Thyroid gland (tissue), 4 donors: ENCODE data around the gene CHRDL2. TPM values are rescaled to one million over a fixed set of nuclear protein-coding genes. Genes with fewer than 3 reads are reported as not detected.
"Not testable (repeated sequence)": the region's sequence is repeated elsewhere in the genome, so short reads cannot be mapped to it uniquely, and the experiment has no call there.

ENCODE experiments used
- DNase-seq, 2 donors: peaks; one replicate each; pipeline ENCODE4 v3.0.0-alpha.2; 2019
- H3K27ac ChIP-seq, 3 donors: fragments of 200-600 bp; sonication (generic); 1 replicate in 2 of 3; 2 replicates in 1 of 3; pipeline ENCODE4 v1.5.1; 2016 to 2019; ENCODE audit warnings: mild to moderate bottlenecking in 1 of 3, moderate library complexity in 1 of 3
- H3K27me3 ChIP-seq: fragments of 200-600 bp; sonication (generic); one replicate; pipeline ENCODE4 v1.5.1; 2019
- H3K36me3 ChIP-seq, 2 donors: fragments of 200-600 bp; sonication (generic); one replicate each; pipeline ENCODE4 v1.5.1; 2016 to 2019
- H3K4me1 ChIP-seq, 2 donors: fragments of 200-600 bp; sonication (generic); one replicate each; pipeline ENCODE4 v1.5.1; 2017 to 2019
- H3K4me3 ChIP-seq, 3 donors: fragments of 200-600 bp; sonication (generic); replicated peaks in 1 of 3; 1 replicate in 2 of 3; 2 replicates in 1 of 3; pipeline ENCODE4 v1.5.1; 2016; ENCODE audit warnings: mild to moderate bottlenecking in 1 of 3
- H3K9me3 ChIP-seq: fragments of 200-600 bp; sonication (generic); one replicate; pipeline ENCODE4 v1.5.1; 2017
- CTCF ChIP-seq, 6 experiments: fragments of 200-600 bp in 3 of 6; fragments of 450-650 bp in 3 of 6; sonication (generic) in 3 of 6; IDR thresholded peaks; one replicate each; pipeline ENCODE4 v1.5.1; 2016 to 2019; ENCODE audit warnings: antibody characterized with exemption in 6 of 6, mild to moderate bottlenecking in 2 of 6, inconsistent platforms in 1 of 6, moderate library complexity in 1 of 6
- POLR2A ChIP-seq, 2 donors: fragments of 450-650 bp; IDR thresholded peaks; one replicate each; pipeline ENCODE4 v1.6.1; 2017; ENCODE audit warnings: antibody characterized with exemption in 2 of 2, mild to moderate bottlenecking in 2 of 2, moderate library complexity in 1 of 2
- WGBS, 2 donors: methylation state at CpG; one replicate each; pipeline ENCODE4 v1.1.5; 2017; 5-methylcytosine and 5-hydroxymethylcytosine counted together
- intact Hi-C: fragments of 100-400 bp; cut with DNase I; formaldehyde crosslinking; loops from one replicate; pipeline ENCODE4 v1.15.1; 2023
- total RNA-seq, 4 donors: library from RNA; depleted of rRNA; stranded (reverse); fragments of >200 nt; gene quantifications; one replicate each; pipeline ENCODE4 v1.2.3, GENCODE V29; 2016

The CHRDL2 gene
- total RNA-seq, 4 donors from 2014 or later = not detected

DNA sequence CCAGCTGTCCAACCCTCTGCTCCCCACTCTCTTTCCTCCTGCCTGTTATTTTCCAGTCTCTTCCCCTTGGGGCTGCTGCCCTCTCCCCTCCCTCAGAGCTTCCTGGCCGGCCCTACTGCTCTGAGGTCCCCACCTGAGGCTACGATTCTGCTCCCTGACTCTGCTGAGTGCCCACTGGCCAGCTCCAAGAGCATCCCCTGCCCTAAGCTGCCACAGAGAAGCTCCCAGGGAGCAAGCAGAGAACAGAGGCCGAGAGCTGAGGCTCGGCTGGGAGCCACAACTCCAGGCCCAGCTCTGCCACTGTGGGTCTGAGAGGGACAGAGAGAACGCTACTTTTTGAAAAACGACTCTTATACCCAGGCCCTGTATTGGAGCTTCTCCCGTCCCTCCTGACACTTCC lies 61.1 kb downstream of the CHRDL2 start:
- H3K36me3 ChIP-seq = no peaks in the 10 kb centered on the region
- no peak for TF ChIP-seq CTCF (IDR thresholded peaks at IDR 0.05)
- TF ChIP-seq POLR2A (IDR thresholded peaks at IDR 0.05) = no peak
- no peak overlapping the region for H3K27ac ChIP-seq
- DNase-seq = no peak
- no peaks in the 10 kb centered on the region for H3K4me1 ChIP-seq
- no peaks in the 10 kb centered on the region for H3K9me3 ChIP-seq
- H3K27me3 ChIP-seq = no peaks in the 10 kb centered on the region
- no peak overlapping the region for H3K4me3 ChIP-seq
- 85 to 86% methylated on average over 7 of the region's 7 CpGs for WGBS, 2 donors
- intact Hi-C loops = no loop called here

GRCh38 chr11:74669211-74670160 lies 61.7 kb downstream of the CHRDL2 start:
- H3K4me1 ChIP-seq = no peaks in the 10 kb centered on the region
- H3K27me3 ChIP-seq = no peaks in the 10 kb centered on the region
- intact Hi-C loops = no loop called here
- H3K9me3 ChIP-seq = no peaks in the 10 kb centered on the region
- no peaks in the 10 kb centered on the region for H3K36me3 ChIP-seq
- WGBS, 2 donors = 88 to 93% methylated on average over 13 to 15 of the region's 17 CpGs
- no peak for DNase-seq
- no peak overlapping the region for H3K27ac ChIP-seq
- no peak for TF ChIP-seq CTCF (IDR thresholded peaks at IDR 0.05)
- TF ChIP-seq POLR2A (IDR thresholded peaks at IDR 0.05) = no peak
- H3K4me3 ChIP-seq = no peak overlapping the region

DNA sequence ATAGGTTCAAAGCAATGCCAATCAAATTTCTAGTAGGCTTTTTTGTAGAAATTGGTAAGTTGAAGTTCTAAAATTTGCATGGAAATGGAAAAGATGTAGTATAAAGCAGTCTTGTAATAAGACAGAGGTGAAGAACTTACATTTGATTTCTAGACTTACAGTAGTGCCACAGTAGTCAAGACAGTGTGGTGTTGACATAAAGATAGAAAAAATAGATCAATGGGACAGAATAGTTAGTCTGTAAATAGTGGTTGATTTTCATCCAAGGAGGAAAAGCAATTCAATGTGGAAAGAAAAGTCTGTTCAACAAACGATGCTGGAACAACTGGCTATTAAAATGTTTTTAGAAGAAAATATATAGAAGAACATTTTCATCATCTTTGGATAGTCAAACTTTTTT lies 67.9 kb downstream of the CHRDL2 start:
- intact Hi-C loops = no loop called here
- 90% methylated on average over 1 of the region's 1 CpG for WGBS, 2 donors
- Histone ChIP-seq H3K27me3 (no peaks in the 10 kb centered on the region), H3K36me3 (no peaks in the 10 kb centered on the region), H3K27ac (no peak overlapping the region), H3K4me3 (no peak overlapping the region), H3K9me3 (no peaks in the 10 kb centered on the region), H3K4me1 (no peaks in the 10 kb centered on the region)
- no peak for DNase-seq
- TF ChIP-seq CTCF (IDR thresholded peaks at IDR 0.05) (no peak), POLR2A (IDR thresholded peaks at IDR 0.05) (no peak)

DNA sequence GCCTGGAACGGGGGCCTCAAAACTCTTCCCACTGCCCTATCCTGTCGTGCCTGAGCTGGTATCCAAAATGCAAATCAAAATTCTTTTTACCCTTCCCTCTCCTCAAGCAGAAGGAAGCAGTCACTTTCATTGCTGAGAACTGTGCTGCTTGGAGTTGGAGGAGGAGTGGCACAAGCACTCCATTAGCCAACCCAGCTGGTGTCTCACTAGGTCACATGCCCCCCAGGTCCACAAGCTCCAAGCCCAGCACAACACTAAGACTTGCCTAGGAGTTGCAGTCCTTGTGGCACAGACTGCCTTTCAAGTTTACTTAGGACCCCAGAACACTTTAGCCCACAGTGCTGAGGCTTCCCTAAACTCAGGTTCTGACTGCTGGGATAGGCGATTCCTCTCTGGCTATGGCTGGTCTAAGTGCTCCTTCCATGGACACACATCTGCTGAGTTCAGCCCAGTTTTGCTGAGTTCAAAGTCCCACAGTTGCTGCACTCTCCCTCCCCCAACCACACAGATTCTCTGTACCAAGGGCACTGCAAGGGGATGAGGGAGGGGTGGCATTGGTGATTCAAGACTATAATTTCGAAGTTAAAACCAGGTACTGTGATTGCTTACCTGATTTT lies 68.6 kb downstream of the CHRDL2 start:
- no peak overlapping the region for H3K4me3 ChIP-seq
- no peaks in the 10 kb centered on the region for H3K9me3 ChIP-seq
- TF ChIP-seq POLR2A (IDR thresholded peaks at IDR 0.05) (no peak), CTCF (IDR thresholded peaks at IDR 0.05) (no peak)
- H3K36me3 ChIP-seq = no peaks in the 10 kb centered on the region
- no peak for DNase-seq
- H3K4me1 ChIP-seq = no peaks in the 10 kb centered on the region
- intact Hi-C loops = no loop called here
- 90 to 96% methylated on average over 4 of the region's 4 CpGs for WGBS, 2 donors
- no peak overlapping the region for H3K27ac ChIP-seq
- H3K27me3 ChIP-seq = no peaks in the 10 kb centered on the region

DNA sequence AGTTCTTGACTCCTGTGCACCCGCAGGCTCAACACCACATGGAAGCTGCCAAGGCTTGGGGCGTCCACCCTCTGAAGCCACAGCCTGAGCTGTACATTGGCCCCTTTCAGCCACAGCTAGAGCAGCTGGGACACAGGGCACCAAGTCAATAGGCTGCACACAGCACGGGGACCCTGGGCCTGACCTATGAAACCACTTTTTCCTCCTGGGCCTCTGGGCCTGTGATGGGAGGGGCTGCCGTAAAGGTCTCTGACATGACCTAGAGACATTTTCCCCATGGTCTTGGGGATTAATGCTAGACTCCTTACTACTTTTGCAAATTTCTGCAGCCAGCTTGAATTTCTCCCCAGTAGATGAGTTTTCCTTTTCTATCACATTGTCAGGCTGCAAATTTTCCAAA lies 72.1 kb downstream of the CHRDL2 start:
- 47 to 60% methylated on average over 3 to 4 of the region's 4 CpGs for WGBS, 2 donors
- H3K4me1 ChIP-seq, H3K4me3 ChIP-seq, H3K36me3 ChIP-seq, intact Hi-C loops, DNase-seq, H3K9me3 ChIP-seq, H3K27ac ChIP-seq, H3K27me3 ChIP-seq: not testable (repeated sequence)
